Gastroesophageal sphincter (tissue), 4 donors: Measurements from ENCODE around the gene NET1. TPM values are rescaled to one million over a fixed set of nuclear protein-coding genes. Genes with fewer than 3 reads are reported as not detected.

ENCODE experiments used
- ATAC-seq: fragments of 150-250 bp; one replicate; pipeline ENCODE4 v1.9.1; 2016; ENCODE audit warnings: mild to moderate bottlenecking, moderate library complexity
- H3K27ac ChIP-seq, 4 donors: fragments of 200-600 bp; sonication (generic) in 3 of 4; 1 replicate in 3 of 4; 2 replicates in 1 of 4; pipeline ENCODE4 v1.5.1; 2016 to 2019
- H3K27me3 ChIP-seq: fragments of 200-600 bp; sonication (generic); one replicate; pipeline ENCODE4 v1.5.1; 2019
- H3K36me3 ChIP-seq, 2 donors: fragments of 200-600 bp; sonication (generic); one replicate each; pipeline ENCODE4 v1.5.1; 2019; ENCODE audit warnings: control low read depth in 1 of 2
- H3K4me1 ChIP-seq, 3 donors: fragments of 200-600 bp; sonication (generic); 1 replicate in 2 of 3; 2 replicates in 1 of 3; pipeline ENCODE4 v1.5.1; 2016 to 2019; ENCODE audit warnings: control low read depth in 2 of 3
- H3K4me3 ChIP-seq, 2 donors: fragments of 200-600 bp; sonication (generic); one replicate each; pipeline ENCODE4 v1.5.1; 2019; ENCODE audit warnings: mild to moderate bottlenecking in 1 of 2, moderate library complexity in 1 of 2
- H3K9me3 ChIP-seq, 3 donors: fragments of 200-600 bp; sonication (generic); one replicate each; pipeline ENCODE4 v1.5.1; 2017 to 2019; ENCODE audit warnings: control low read depth in 2 of 3
- EP300 ChIP-seq: sonication (generic); formaldehyde crosslinking; IDR thresholded peaks from one replicate; pipeline ENCODE4 v1.6.1; 2017; ENCODE audit warnings: antibody characterized with exemption, mild to moderate bottlenecking
- POLR2A ChIP-seq, 2 donors: fragments of 450-650 bp; IDR thresholded peaks; one replicate each; pipeline ENCODE4 v1.6.1; 2017; ENCODE audit warnings: antibody characterized with exemption in 2 of 2, mild to moderate bottlenecking in 2 of 2, moderate library complexity in 1 of 2
- POLR2AphosphoS5 ChIP-seq: sonication (generic); formaldehyde crosslinking; IDR thresholded peaks from one replicate; pipeline ENCODE4 v1.6.1; 2017; ENCODE audit warnings: antibody characterized with exemption
- WGBS, 2 donors: methylation state at CpG; one replicate each; pipeline ENCODE4 v1.1.5; 2018; ENCODE audit warnings: low coverage in 1 of 2; 5-methylcytosine and 5-hydroxymethylcytosine counted together
- total RNA-seq, 4 donors: library from RNA; depleted of rRNA; stranded (reverse); fragments of >200 nt; gene quantifications; one replicate each; pipeline ENCODE4 v1.1.0, GENCODE V29; 2016
- TF ChIP-seq, protein P1 (sequence below), 4 experiments: fragments of 200-600 bp in 2 of 4; fragments of 450-650 bp in 2 of 4; sonication (generic) in 1 of 4; IDR thresholded peaks; one replicate each; pipeline ENCODE4 v1.5.1; 2017 to 2019; ENCODE audit warnings: antibody characterized with exemption in 4 of 4, mild to moderate bottlenecking in 2 of 4, moderate library complexity in 2 of 4

The NET1 gene
- total RNA-seq, 4 donors from 2014 or later = 288 to 401 (median 343) TPM

DNA sequence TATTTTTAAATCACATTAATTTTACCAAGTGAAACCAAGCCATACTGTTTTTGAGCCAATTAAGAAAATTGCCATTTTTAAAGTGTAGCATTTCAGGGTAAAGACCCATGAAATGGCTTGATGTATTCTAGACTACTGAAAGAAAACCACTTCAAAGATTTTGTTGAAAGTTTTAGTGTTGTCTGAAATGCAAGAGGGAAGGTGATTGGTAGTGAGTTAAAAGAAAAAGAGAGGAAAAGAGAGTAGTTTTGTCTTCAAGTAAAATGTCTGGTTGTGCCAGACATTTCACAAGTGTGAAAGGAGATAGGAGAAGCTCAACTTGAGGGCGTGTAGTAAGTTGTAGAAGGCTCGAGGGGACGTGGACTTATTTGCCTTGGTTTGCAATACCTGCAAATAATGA is 45.4 kb downstream of the NET1 start:
- no peak overlapping the region for H3K4me3 ChIP-seq
- TF ChIP-seq, protein P1, sequence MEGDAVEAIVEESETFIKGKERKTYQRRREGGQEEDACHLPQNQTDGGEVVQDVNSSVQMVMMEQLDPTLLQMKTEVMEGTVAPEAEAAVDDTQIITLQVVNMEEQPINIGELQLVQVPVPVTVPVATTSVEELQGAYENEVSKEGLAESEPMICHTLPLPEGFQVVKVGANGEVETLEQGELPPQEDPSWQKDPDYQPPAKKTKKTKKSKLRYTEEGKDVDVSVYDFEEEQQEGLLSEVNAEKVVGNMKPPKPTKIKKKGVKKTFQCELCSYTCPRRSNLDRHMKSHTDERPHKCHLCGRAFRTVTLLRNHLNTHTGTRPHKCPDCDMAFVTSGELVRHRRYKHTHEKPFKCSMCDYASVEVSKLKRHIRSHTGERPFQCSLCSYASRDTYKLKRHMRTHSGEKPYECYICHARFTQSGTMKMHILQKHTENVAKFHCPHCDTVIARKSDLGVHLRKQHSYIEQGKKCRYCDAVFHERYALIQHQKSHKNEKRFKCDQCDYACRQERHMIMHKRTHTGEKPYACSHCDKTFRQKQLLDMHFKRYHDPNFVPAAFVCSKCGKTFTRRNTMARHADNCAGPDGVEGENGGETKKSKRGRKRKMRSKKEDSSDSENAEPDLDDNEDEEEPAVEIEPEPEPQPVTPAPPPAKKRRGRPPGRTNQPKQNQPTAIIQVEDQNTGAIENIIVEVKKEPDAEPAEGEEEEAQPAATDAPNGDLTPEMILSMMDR (IDR thresholded peaks at IDR 0.05) = no peak
- TF ChIP-seq POLR2A (IDR thresholded peaks at IDR 0.05) (no peak), EP300 (no peak), POLR2AphosphoS5 (no peak)
- H3K27me3 ChIP-seq = no peaks in the 10 kb centered on the region
- no peaks in the 10 kb centered on the region for H3K9me3 ChIP-seq
- H3K36me3 ChIP-seq = peaks cover 27 to 74% of the 10 kb centered on the region in 2 donors
- WGBS, 2 donors = 71 to 80% methylated on average over 3 of the region's 3 CpGs
- peaks cover 0 to 24% (median 0%) of the 10 kb centered on the region in 3 donors for H3K4me1 ChIP-seq
- no peak for ATAC-seq
- H3K27ac ChIP-seq = peak overlapping the region in 1 of 4 donors; percentile 5

DNA sequence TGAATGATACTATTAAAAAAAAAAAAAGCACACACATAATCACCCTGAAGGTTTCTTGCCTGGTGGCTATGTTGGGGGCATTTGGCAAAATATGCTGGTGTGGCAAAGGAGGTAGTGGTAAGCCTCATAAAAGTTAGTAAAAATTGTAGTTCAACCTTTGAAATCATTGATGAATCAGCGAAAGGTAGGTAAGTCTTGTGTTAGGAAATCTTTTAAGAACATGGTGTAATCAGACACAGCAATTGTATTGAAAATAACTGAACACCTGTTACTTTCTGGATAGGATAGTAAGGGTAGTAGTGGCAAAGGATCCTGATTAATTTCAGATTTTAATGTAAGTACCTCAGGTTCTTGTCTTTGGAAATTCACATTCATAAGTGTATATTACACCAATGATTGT is 46.1 kb downstream of the NET1 start:
- WGBS, 2 donors = 100% methylated on average over 1 of the region's 1 CpG
- H3K9me3 ChIP-seq = no peaks in the 10 kb centered on the region
- H3K4me3 ChIP-seq = no peak overlapping the region
- TF ChIP-seq POLR2AphosphoS5 = no peak
- no peak for TF ChIP-seq POLR2A (IDR thresholded peaks at IDR 0.05)
- TF ChIP-seq EP300 = no peak
- TF ChIP-seq, protein P1 (IDR thresholded peaks at IDR 0.05) = no peak
- no peaks in the 10 kb centered on the region for H3K27me3 ChIP-seq
- peaks cover 0 to 19% (median 0%) of the 10 kb centered on the region in 3 donors for H3K4me1 ChIP-seq
- H3K36me3 ChIP-seq = peaks cover 20 to 67% of the 10 kb centered on the region in 2 donors
- no peak overlapping the region for H3K27ac ChIP-seq
- no peak for ATAC-seq

DNA sequence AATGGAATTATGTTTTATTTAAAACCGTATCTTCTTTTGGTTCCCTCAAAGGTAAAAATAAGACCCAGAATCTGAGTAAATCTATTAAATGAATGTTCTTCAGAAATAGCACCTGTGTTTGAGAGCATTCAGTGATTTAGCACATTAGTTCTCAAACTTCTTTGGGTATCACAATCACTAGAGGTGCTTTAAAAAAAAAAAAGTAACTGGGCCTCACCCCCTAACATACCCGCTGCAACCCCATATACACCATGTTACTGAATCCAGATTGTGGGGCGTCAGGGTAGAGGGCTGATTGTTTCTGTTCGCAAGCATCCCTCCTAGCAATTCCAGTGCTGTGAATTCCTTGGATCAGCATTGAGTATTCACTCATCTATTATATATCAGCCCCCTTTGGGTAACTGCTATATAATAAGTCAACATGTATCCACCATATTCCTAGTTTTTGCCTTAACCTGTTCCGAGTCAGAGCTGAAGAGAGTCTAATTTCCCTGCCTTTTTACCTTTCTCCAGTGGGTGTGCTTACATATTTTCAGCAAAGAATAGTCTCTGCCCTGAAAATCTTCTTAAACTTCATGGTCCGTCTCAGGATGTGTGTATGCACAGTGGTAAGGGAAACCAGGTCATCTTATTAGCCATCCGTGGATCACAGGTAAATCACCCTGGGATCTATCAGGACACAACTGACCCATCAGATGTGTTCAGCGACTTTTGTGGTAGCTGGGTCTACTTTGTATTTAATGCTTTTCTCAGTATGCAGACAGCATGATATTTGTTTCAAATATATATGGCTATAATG is 46.8 kb downstream of the NET1 start:
- H3K36me3 ChIP-seq = peaks cover 13 to 60% of the 10 kb centered on the region in 2 donors
- H3K4me1 ChIP-seq = peaks cover 0 to 19% (median 0%) of the 10 kb centered on the region in 3 donors
- no peak for ATAC-seq

DNA sequence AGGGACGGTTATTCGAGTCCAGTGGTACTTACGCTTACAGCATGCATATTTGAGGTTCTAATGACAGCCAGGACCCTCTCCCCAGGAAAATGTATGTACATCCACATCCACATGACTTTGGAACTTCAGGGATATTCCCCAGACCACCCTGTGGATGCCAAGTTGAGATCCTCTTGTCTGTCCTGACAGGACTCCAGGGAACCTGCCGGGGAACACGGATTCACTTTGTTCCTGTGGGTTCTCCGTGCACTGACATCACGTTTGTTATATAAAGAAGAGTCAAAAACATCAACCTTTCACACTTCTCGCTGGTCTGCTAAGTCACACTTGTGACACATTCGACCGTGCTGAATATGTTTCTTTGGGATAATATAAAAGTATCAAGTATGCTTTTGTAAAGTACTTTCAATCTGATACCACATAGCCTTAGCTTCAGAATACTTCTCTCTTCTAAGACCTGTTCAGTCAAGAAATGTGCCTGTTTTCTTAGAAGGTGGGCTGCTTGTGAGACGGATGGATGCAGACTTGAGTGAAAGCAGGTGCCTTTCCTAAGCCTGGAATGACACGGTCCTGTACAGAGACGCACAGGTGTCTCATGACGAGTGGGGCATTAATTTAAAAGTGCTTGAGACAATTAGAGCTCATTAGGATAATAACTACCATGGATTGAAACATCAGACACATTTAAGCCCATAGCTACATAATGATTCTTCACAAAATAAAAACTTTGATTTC is 48.3 kb downstream of the NET1 start:
- no peaks in the 10 kb centered on the region for H3K27me3 ChIP-seq
- 68 to 86% methylated on average over 8 to 14 of the region's 14 CpGs for WGBS, 2 donors
- H3K36me3 ChIP-seq = peaks cover 5 to 45% of the 10 kb centered on the region in 2 donors
- no peaks in the 10 kb centered on the region for H3K9me3 ChIP-seq
- peaks cover 0 to 30% (median 0%) of the 10 kb centered on the region in 3 donors for H3K4me1 ChIP-seq
- H3K4me3 ChIP-seq = no peak overlapping the region
- H3K27ac ChIP-seq = peak overlapping the region in 2 of 4 donors; percentile 14 to 50
- no peak for ATAC-seq
- TF ChIP-seq EP300 (no peak), POLR2A (IDR thresholded peaks at IDR 0.05) (no peak), POLR2AphosphoS5 (peak; percentile 41)
- TF ChIP-seq, protein P1 (IDR thresholded peaks at IDR 0.05) = no peak

More for the DNA sequence above, 46.8 kb downstream of the NET1 start:
- H3K9me3 ChIP-seq = no peaks in the 10 kb centered on the region
- WGBS, 2 donors = 68 to 80% methylated on average over 6 to 8 of the region's 8 CpGs
- no peak overlapping the region for H3K4me3 ChIP-seq
- H3K27me3 ChIP-seq = no peaks in the 10 kb centered on the region
- H3K27ac ChIP-seq = no peak overlapping the region
- TF ChIP-seq, protein P1 (IDR thresholded peaks at IDR 0.05) = no peak
- TF ChIP-seq POLR2AphosphoS5 (no peak), EP300 (no peak), POLR2A (IDR thresholded peaks at IDR 0.05) (no peak)
